SH-SY5Y (cell line): ENCODE results near the gene ITGA2.

Experiments
- GATA2 ChIP-seq: IDR thresholded peaks from 2 replicates; pipeline ENCODE4 v1.6.1; 2011; ENCODE audit warnings: mild to moderate bottlenecking, low read depth, low read length
- GATA3 ChIP-seq: IDR thresholded peaks from 2 replicates; pipeline ENCODE4 v1.6.1; 2011; ENCODE audit warnings: low read depth, mild to moderate bottlenecking, low read length, moderate library complexity

DNA sequence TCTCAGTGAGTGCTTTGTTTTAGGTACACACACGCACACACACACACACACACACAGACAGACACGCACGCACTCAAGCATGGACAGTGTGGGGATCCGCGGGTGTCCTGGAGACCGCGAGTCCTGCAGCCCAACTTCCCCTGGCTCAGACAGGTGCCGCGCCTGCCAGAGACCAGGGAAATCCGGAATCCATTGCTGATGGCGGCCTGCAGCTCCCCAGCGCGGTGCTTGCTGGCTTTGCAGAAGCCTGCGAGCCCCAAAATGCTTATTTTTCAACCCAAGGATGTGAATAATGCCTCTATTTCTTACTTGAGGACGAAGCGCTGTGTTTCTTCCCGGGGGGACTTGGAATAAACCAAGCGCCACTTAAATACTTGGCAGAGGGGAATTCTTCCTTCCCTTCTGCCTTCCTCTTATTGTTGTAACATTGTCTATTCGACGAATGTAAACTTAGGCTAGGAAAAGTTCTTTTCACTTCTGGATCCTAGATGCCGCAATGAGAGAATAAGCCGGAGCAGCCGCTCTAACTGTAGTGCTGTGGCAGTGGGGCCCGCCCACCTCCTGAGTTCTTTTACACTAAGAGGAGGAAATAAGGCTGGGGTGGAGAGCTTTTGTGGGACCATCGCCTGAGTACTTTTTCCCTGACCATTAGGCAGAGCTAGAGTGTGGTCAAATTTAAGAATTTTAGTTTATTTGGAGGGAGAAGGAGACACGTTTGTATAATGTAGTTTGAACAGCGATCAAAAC is 802 bp downstream of the ITGA2 start:
- TF ChIP-seq GATA2 = no peak
- TF ChIP-seq GATA3 = no peak
